PC-9 (cell line): ENCODE data around the gene ALLC. TPM values are rescaled to one million over a fixed set of nuclear protein-coding genes. Genes with fewer than 3 reads are reported as not detected.

Source experiments
- BruUV-seq: library from RNA; stranded (reverse); fragments of 400-500 nt; replicated peaks from 2 replicates; lab custom pipeline; 2021; lab: Mats Ljungman, UMichigan
- CTCF ChIA-PET: fragments of 300-600 bp; sonication (Branson Sonifier 250); formaldehyde crosslinking; loops from one replicate; lab custom pipeline; 2022; ENCODE audit warnings: antibody characterized with exemption; lab: Charles Lee
- POLR2A ChIA-PET: fragments of 300-600 bp; sonication (Branson Sonifier 250); formaldehyde crosslinking; loops from one replicate; lab custom pipeline; 2022; ENCODE audit warnings: antibody characterized with exemption; ENCODE audit not compliant: unreplicated experiment; lab: Charles Lee
- DNase-seq, 2 experiments: peaks; one replicate each; pipeline versions ENCODE4 v3.0.0 to v3.0.0-alpha.2; 2015 to 2022; ENCODE audit warnings: mixed read lengths in 1 of 2
- H2AFZ ChIP-seq: fragments of 200-600 bp; sonication (generic); 2 replicates; pipeline ENCODE4 v1.8.1; 2017; ENCODE audit warnings: antibody characterized with exemption
- H3F3A ChIP-seq: fragments of 200-600 bp; sonication (generic); 2 replicates; pipeline ENCODE4 v1.8.1; 2017; ENCODE audit warnings: antibody characterized with exemption, mild to moderate bottlenecking, low read depth; ENCODE audit not compliant: insufficient read depth
- H3K27ac ChIP-seq: fragments of 200-600 bp; sonication (generic); 2 replicates; pipeline ENCODE4 v1.6.1; 2016; ENCODE audit warnings: mixed run types
- H3K27me3 ChIP-seq: fragments of 200-600 bp; sonication (generic); 2 replicates; pipeline ENCODE4 v1.6.1; 2016; ENCODE audit warnings: low read depth, mixed run types; ENCODE audit not compliant: insufficient read depth
- H3K36me3 ChIP-seq: fragments of 200-600 bp; sonication (generic); 2 replicates; pipeline ENCODE4 v1.6.1; 2016; ENCODE audit warnings: low read depth, mixed run types
- H3K4me1 ChIP-seq: fragments of 200-600 bp; sonication (generic); replicated peaks from 2 replicates; pipeline ENCODE4 v1.6.1; 2016; ENCODE audit warnings: mixed run types; ENCODE audit not compliant: insufficient read depth
- H3K4me2 ChIP-seq: fragments of 200-600 bp; sonication (generic); 2 replicates; pipeline ENCODE4 v1.6.1; 2017; ENCODE audit warnings: mixed run types
- H3K4me3 ChIP-seq: fragments of 200-600 bp; sonication (generic); 2 replicates; pipeline ENCODE4 v1.6.1; 2016; ENCODE audit warnings: mixed run types
- H3K79me2 ChIP-seq: fragments of 200-600 bp; sonication (generic); 2 replicates; pipeline ENCODE4 v1.6.1; 2017; ENCODE audit warnings: low read depth, mixed run types
- H3K9me2 ChIP-seq: fragments of 200-600 bp; sonication (generic); 2 replicates; pipeline ENCODE4 v1.8.1; 2017; ENCODE audit warnings: mild to moderate bottlenecking; ENCODE audit not compliant: insufficient read depth
- H3K9me3 ChIP-seq: fragments of 200-600 bp; sonication (generic); 2 replicates; pipeline ENCODE4 v1.8.1; 2016; ENCODE audit warnings: low read depth; ENCODE audit not compliant: insufficient read depth
- H4K20me1 ChIP-seq: fragments of 200-600 bp; sonication (generic); 2 replicates; pipeline ENCODE4 v1.8.1; 2017; ENCODE audit not compliant: insufficient read depth
- CTCF ChIP-seq: fragments of 200-600 bp; sonication (generic); conservative IDR thresholded peaks from 2 replicates; pipeline ENCODE4 v1.6.1; 2017; ENCODE audit warnings: mixed run types, antibody characterized with exemption, mild to moderate bottlenecking, moderate library complexity
- EZH2 ChIP-seq: fragments of 200-600 bp; sonication (generic); IDR thresholded peaks from 2 replicates; pipeline ENCODE4 v1.8.0; 2017; ENCODE audit warnings: antibody characterized with exemption, low read depth
- intact Hi-C: fragments of 100-400 bp; cut with micrococcal nuclease; formaldehyde crosslinking; loops from one replicate; pipeline ENCODE4 v1.10.0; 2022; ENCODE audit not compliant: unreplicated experiment
- total RNA-seq: library from RNA; stranded (reverse); gene quantifications from 2 replicates; pipeline ENCODE4 v1.2.3, GENCODE V29; 2021

Gene ALLC
- total RNA-seq, 1 experiment from 2014 or later = not detected

- Histone ChIP-seq H3K4me3 (no peak overlapping the region), H3K9me2 (no peaks in the 10 kb centered on the region), H3K4me1 (no peaks in the 10 kb centered on the region), H3K9me3 (no peaks in the 10 kb centered on the region), H2AFZ (no peak overlapping the region), H3K27ac (no peak overlapping the region), H3K36me3 (no peaks in the 10 kb centered on the region), H3K27me3 (peaks cover 79% of the 10 kb centered on the region), H3F3A (no peaks in the 10 kb centered on the region), H4K20me1 (no peaks in the 10 kb centered on the region), H3K4me2 (no peak overlapping the region), H3K79me2 (no peaks in the 10 kb centered on the region)
- ChIA-PET CTCF (no interaction called here), POLR2A (no interaction called here)
- DNase-seq = no peak
- TF ChIP-seq EZH2 (no peak), CTCF (no peak)
- intact Hi-C loops = no loop called here
- no TSS peak for BruUV-seq
These were observed 50.6 kb downstream of the ALLC start for GRCh38 chr2:3708576-3708975.

GRCh38 chr2:3709225-3709624 lies 51.2 kb downstream of the ALLC start:
- no peaks in the 10 kb centered on the region for H3F3A ChIP-seq
- CTCF ChIA-PET = no interaction called here
- no TSS peak for BruUV-seq
- TF ChIP-seq CTCF (no peak), EZH2 (no peak)
- no peaks in the 10 kb centered on the region for H4K20me1 ChIP-seq
- no peak for DNase-seq
- H3K4me1 ChIP-seq = no peaks in the 10 kb centered on the region
- no peak overlapping the region for H3K27ac ChIP-seq
- no peaks in the 10 kb centered on the region for H3K9me3 ChIP-seq
- no peaks in the 10 kb centered on the region for H3K9me2 ChIP-seq
- intact Hi-C loops = no loop called here
- H3K4me2 ChIP-seq = no peak overlapping the region
- POLR2A ChIA-PET = no interaction called here
- no peak overlapping the region for H2AFZ ChIP-seq
- no peaks in the 10 kb centered on the region for H3K79me2 ChIP-seq
- H3K4me3 ChIP-seq = no peak overlapping the region
- H3K36me3 ChIP-seq = no peaks in the 10 kb centered on the region
- peaks cover 79% of the 10 kb centered on the region for H3K27me3 ChIP-seq

GRCh38 chr2:3712424-3712823 lies 54.4 kb downstream of the ALLC start:
- no peak overlapping the region for H2AFZ ChIP-seq
- no peak for DNase-seq
- no peaks in the 10 kb centered on the region for H4K20me1 ChIP-seq
- no peaks in the 10 kb centered on the region for H3K9me3 ChIP-seq
- CTCF ChIA-PET = no interaction called here
- no peak overlapping the region for H3K4me2 ChIP-seq
- no peak overlapping the region for H3K27ac ChIP-seq
- POLR2A ChIA-PET = no interaction called here
- no peak for TF ChIP-seq CTCF
- no peak for TF ChIP-seq EZH2
- H3K9me2 ChIP-seq = no peaks in the 10 kb centered on the region
- intact Hi-C loops = no loop called here
- H3K4me1 ChIP-seq = no peaks in the 10 kb centered on the region
- no TSS peak for BruUV-seq
- no peak overlapping the region for H3K4me3 ChIP-seq
- no peaks in the 10 kb centered on the region for H3K79me2 ChIP-seq
- no peaks in the 10 kb centered on the region for H3F3A ChIP-seq
- no peaks in the 10 kb centered on the region for H3K36me3 ChIP-seq
- H3K27me3 ChIP-seq = peaks cover 63% of the 10 kb centered on the region
